DMS153 treated with DMSO at 0.1 percent for 48 hours (cell line): ENCODE measurements around the gene UNC5A.
A peak's percentile ranks its signal among the peaks of the same experiment; 100 is the strongest.

Experiments used
- DNase-seq: peaks from one replicate; lab custom pipeline; 2025; ENCODE audit not compliant: unreplicated experiment; lab: John Stamatoyannopoulos, UW

Gene UNC5A

GRCh38 chr5:176799488-176799887 is 10.9 kb upstream of the UNC5A start:
- DNase-seq, result no peak

- DNase-seq, result no peak
Observed at GRCh38 chr5:176800024-176800423, 10.3 kb upstream of the UNC5A start.

- no peak for DNase-seq
Observed at GRCh38 chr5:176802116-176802784, 8.1 kb upstream of the UNC5A start.

- DNase-seq, result no peak
Observed at GRCh38 chr5:176803068-176803942, 7.1 kb upstream of the UNC5A start.

- DNase-seq, result no peak
Observed at GRCh38 chr5:176803943-176804498, 6.3 kb upstream of the UNC5A start.

GRCh38 chr5:176806137-176806536 is 4.2 kb upstream of the UNC5A start:
- no peak for DNase-seq

GRCh38 chr5:176809544-176810080 is 747 bp upstream of the UNC5A start:
- DNase-seq, result no peak

- DNase-seq, result no peak
Observed at GRCh38 chr5:176810687-176811501, 535 bp downstream of the UNC5A start.

- DNase-seq, result no peak
Observed at GRCh38 chr5:176812269-176813259, 2.2 kb downstream of the UNC5A start.

GRCh38 chr5:176813587-176814312 is 3.4 kb downstream of the UNC5A start:
- DNase-seq, result no peak

- no peak for DNase-seq
Observed at GRCh38 chr5:176814313-176814685, 3.9 kb downstream of the UNC5A start.

GRCh38 chr5:176814836-176815438 is 4.6 kb downstream of the UNC5A start:
- DNase-seq, result no peak

GRCh38 chr5:176816043-176816745 is 5.8 kb downstream of the UNC5A start:
- DNase-seq, result no peak

GRCh38 chr5:176816791-176817347 is 6.5 kb downstream of the UNC5A start:
- DNase-seq, result no peak

- no peak for DNase-seq
Observed at GRCh38 chr5:176817369-176817840, 7.0 kb downstream of the UNC5A start.

- DNase-seq, result peak; percentile 18
Observed at GRCh38 chr5:176817841-176818377, 7.5 kb downstream of the UNC5A start.

GRCh38 chr5:176818391-176819098 is 8.2 kb downstream of the UNC5A start:
- DNase-seq, result no peak
